T-helper 1 cell treated with Interleukin-12 subunit alpha and Interleukin-12 subunit beta and Interleukin-4 antibody, amounts not matched to agents 30 ng/mL and 1 ng/mL, for 36 hours (primary cell): ENCODE measurements around the gene HMMR. TPM values are rescaled to one million over a fixed set of nuclear protein-coding genes. Genes with fewer than 3 reads are reported as not detected.
"Not testable (repeated sequence)": the region's sequence is repeated elsewhere in the genome, so short reads cannot be mapped to it uniquely, and the experiment has no call there.

Experiments used
- intact Hi-C: fragments of 100-400 bp; cut with micrococcal nuclease; formaldehyde crosslinking; loops from one replicate; pipeline ENCODE4 v1.15.1; 2024
- total RNA-seq: library from RNA; stranded (reverse); gene quantifications from 2 replicates; pipeline ENCODE4 v1.2.3, GENCODE V29; 2022

The HMMR gene
- total RNA-seq, 1 donor from 2014 or later, result 30.7 TPM

DNA sequence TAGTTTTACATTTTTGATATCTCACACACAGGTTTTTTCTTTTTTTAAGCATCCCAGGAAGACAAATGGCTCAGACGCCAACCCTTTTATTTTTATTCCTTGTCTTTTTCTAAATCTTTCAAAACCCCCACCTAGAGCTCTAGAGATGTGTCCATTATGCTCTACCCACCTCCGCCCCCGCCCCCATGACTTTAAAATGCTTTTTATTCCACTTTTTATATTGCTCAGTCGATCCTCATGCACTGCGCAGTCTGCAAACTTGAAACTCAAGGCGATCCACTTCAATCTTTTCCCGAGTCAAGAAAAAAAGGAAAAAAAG, 44.6 kb downstream of the HMMR start:
- intact Hi-C loops, result loop anchor here (1.0 kb wide), 2 partner anchors 45 to 68 kb away; partner anchors contain the start of genes CCNG1, HMMR and NUDCD2

DNA sequence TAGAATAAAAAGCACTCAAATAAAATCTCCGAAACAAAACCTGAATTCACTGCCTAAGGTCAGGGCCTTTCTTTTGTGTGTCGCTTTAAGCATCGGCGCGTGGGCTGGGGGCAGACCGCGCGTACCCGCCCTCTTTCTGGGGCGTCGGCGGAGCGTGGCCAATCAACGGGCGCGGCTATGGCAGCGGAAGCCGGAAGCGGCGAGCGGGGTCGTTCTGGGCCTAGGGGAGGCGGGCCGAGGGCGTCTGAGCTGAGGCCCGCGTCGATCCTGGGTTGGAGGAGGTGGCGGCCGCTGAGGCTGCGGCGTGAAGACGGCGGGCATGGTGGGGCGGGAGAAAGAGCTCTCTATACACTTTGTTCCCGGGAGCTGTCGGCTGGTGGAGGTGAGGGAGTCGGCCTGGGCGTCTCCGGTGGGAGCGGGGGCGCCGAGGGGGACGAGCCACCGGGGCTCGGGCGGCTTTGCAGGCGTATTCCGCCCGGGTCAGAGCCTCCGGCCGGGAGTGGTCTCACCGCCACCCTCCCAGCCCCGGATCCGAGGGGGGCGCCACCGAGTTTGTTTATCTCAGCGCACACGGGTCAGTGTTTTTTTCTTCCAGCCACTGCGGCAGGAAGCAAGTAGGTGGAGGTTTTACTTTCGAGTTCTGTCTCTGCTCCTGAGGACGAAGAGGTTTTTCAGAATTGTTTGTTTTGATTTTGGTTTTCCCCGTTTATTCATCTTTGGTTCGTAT, 45.1 kb downstream of the HMMR start, which contains the start of gene MAT2B:
TSS of gene MAT2B (plus strand) at position 252 of the 727 bp plus-strand sequence. CDS start at position 320, 68 bp downstream.
- intact Hi-C loops, result loop anchor here (1.0 kb wide), 2 partner anchors 45 to 68 kb away; partner anchors contain the start of genes CCNG1, HMMR and NUDCD2

DNA sequence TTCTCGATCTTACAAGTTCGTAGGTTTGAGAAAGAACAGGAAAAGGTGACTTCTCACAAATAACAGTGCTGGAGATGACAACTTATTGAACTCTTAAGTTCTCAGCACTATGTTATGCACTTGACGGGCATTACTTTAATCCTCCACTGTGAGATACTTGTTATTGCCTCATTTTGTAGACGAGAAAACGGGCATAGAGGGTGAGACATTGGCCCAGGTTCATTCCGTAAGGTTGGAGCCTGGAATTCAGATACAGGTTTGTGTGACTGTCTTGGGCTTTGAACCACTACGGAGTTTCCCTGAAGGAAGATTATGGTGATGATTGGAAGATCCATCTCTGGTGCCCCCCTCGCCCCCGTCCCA, 45.6 kb downstream of the HMMR start:
- intact Hi-C loops, result no loop called here

DNA sequence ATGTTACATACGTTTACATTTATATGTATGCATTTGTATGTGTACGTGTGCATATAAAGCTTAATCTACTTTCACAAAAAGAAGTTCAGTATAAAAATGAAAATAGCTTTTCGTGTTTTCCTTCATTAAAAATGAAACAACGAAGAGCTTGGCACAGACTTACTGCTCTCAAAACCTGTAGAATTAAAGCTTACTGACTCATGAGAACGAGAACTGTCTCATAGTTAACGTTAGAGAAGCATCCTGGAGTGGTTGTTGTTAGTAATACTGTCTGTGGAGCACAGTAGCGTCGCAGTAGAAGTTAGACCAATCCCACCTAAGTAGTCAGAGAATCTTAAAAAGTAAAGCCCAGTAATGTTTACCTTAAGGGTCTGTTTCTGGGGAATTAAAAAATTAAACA, 46.3 kb downstream of the HMMR start:
- intact Hi-C loops, result no loop called here

DNA sequence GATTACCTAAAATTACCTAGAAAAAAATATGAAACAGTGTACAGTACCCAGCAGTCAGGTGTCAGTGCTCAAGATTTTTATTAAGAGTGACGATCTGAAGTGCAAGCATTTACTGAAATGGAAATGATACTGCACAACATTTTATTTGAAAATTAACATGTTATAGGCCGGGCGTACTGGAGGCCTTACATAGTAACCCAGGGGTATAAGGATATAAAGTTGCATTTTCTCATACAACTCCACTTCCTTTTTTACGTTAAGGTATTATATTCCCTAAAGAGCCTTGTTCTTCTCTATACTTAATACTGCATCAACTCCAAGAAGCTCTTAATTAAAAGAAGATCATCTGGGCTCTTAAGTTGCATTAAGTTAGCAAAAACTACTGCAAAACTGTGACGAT, 48.3 kb downstream of the HMMR start:
- intact Hi-C loops, result loop anchor here (2.0 kb wide), 1 partner anchor 56 kb away; no protein-coding TSS in a partner anchor

DNA sequence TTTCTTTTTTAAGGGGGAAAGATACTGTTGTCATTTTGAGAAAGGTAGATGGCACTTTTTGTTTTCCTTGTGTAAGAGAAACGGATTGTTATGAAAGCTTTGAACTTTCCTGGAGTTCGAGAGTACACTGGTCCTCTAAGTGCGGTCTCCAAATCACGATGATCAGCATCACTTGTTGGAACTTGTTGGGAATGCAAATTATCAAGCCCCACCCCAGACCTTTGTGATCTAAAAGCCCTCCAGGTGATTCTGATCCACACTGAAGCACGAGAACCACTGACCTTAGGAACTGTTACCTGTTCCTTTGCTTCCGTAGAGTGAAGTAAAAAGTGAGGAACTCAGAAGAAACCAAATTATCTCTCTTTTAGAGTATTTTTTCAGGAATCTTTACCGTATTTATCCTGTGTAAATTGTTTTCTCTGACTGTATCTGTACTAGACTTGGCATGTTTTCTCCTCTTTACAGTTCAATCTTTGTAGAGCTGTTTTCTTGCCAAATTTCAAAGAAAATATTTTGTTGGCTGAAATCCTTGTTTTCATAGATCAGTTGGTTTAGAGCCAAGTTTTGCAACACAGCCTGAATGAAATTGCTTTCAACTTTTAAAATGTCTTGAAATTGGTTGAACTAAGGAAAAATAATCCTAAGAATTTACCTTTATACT, 49.0 kb downstream of the HMMR start:
- intact Hi-C loops, result loop anchor here (2.0 kb wide), 1 partner anchor 55 kb away; no protein-coding TSS in a partner anchor

DNA sequence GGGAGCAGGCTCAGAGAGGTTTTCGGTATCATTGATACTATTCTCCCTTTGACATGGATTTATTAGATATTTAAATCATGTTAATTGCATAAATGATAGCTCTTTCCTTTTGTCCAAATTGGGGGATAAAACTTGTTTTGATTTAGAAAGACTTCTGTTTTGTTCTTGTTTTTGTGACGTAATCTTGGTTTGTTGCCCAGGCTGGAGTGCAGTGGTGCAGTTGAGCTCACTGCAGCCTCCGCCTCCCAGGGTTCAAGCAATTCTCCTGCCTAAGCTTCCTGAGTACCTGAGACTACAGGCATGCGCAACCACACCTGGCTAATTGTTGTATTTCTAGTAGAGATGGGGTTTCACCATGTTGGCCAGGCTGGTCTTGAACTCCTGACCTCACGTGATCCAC, 52.1 kb downstream of the HMMR start:
- intact Hi-C loops, result no loop called here

DNA sequence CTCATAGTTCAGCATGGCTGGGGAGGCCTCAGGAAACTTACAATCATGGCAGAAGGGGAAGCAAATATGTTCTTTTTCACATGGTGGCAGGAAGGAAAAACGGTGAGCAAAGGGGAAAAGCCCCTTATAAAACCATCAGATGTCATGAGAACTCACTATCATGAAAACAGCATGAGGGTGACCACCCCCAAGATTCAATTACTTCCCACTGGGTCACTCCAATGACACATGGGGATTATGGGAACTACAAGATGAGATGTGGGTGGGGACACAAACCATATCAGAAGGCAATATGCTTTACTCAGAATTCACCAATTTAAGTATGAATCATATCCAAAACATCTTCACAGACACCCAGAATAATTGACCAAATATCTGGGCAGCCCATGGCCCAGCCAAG, 64.7 kb downstream of the HMMR start:
- intact Hi-C loops, result no loop called here

DNA sequence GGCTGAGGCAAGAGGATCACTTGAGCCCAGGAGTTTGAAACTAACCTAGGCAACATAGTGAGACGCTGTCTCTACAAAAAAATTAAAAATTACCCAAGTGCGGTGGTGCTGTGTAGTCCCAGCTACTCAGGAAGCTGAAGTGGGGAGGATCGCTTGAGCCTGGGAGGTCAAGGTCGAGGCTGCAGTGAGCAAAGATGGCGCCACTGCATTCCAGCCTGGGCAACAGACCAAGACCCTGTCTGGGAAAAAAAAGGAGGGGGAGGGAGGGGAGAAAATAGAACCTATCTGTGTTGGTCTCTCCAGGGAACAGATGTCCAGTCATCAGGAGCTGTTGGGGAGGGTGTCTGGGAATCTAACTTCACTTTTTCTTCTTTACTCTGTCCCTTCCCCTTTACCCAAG, 69.3 kb downstream of the HMMR start:
- intact Hi-C loops, result no loop called here

DNA sequence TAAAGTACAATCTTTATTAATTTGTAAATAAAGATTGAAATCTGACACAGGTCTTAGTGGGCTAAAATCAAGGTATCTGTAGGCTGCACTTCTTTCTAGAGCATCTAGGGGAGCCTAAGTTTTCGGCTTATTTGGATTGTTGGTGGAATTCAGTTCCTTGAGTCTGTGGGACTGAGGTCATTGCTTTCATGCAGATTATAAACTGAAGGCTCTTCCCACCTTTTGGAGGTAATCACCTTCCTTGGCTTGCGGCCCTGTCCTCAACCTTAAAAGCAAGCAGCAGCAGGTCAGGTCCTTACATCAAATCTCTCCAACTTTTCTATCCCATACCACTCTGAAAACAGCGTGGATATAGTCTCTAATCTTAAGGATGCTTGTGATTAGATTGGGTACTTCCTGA, 70.8 kb downstream of the HMMR start:
- intact Hi-C loops, result no loop called here

DNA sequence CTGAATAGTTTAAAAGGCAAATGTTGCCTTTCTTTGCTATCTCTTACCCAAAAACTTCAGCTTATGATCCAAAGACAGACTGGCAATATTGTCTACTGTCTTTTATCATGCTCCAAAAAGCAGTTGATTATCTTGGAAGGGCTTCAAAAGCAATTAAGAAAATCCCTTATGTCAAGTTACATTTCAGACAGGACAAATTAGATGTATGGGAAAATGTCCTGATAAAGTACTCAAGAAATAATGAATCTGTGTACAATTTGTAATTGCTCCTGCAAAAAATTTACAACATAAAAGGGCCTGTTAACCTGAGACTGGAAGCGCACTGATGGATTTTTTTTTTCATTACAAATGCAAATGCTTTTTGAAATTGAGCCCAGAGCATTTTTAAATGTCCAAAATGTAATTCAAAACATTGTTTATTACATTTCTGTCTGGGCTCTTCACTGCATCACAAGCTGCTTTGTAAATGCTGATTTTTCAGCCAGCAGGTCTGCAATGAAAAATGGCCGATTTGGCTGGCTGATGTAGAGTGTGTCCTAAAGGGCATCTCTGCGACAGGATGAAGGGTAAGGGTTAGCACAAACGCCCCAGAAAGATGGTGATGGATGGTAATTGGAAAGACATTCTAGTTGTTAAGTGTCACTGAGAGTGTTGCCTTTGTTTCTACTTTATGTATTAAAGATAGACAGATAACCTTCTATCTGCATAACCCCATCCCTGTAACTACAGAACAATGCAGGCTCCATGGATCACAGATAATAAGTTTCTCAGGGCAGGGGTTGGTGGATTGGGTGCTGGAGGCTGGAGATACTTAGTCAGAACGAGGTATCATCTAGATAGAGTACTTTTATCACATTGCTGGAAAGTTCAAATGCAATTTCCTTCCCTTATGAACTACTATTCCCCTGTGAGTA, 72.0 kb downstream of the HMMR start:
- intact Hi-C loops, result no loop called here

DNA sequence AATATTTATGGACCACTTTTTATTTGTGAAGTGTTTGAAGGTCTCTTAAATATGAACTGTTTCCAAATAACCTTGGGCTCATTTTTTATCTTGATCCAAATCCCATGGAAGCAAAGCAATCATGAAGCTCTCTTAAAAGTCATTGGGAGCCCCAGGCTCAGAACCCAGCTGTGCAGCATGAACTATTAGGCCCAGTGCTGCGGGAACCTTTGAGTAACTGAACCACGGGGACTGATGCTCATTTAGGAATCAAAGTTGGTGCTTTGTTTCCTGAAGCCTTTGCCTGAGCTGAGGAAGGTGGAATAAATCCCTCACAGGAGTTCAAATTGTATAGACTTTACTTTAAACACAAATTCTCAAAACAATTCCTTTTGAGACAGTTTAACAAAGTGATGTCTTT, 72.8 kb downstream of the HMMR start:
- intact Hi-C loops, result no loop called here

DNA sequence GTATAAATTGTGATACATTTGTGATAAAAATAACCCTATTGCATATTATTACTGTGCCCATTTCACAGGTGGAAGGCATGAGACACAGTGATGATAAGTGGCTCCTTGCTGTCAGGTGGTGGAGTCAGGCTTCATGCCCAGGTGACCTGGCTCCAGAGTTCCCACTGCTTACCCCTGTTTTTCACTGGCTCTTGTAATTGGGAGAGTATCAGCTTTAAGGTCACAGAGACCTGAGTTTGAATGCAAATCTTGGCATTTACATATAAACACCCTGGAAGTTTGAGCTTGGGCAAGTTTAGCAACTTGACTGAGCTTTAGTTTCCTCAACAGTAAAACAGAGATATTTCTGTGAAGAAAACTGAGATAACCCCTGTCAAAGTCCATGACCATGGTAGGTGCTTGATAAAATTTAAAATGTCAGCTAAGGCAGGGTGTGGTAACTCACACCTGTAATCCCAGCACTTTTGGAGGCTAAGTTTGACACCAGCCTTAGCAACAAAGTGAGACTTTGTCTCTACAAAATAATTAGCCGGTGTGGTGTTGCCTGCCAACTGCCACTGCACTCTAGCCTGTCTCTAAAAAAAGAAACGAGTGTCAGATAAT, 74.2 kb downstream of the HMMR start:
- intact Hi-C loops, result no loop called here

DNA sequence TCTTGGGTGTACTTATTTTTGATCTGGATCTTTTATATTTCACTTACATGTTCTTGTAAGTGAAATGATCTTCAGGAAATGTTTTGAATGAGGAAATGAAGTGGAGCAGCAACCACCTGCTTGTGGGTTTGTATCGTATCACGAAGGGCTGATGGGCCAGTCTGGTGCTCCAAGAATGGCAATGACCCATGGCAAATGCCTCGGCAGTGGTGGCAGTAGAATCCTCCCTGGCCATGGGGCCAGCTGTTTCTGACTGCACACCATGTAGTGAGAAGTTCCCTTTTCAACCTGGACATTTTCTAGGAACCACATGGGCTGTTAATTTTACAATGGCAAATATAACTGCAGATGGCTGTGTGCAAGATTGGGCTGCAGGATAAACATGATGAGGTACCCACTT, 74.9 kb downstream of the HMMR start:
- intact Hi-C loops, result no loop called here

DNA sequence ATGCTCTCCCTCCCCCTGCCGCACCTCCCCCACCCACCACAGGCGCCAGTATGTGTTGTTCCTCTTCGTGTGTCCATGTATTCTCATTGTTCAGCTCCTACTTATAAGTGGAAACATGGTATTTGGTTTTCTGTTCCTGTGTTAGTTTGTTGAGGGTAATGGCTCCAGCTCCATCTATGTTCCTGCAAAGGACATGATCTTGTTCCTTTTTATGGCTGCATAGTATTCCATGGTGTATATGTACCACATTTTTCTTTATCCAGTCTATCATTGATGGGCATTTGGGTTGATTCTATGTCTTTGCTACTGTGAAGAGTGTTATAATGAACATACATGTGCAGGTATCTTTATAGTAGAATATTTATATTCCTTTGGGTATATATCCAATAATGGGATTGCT, 76.0 kb downstream of the HMMR start:
- intact Hi-C loops, result not testable (repeated sequence)

DNA sequence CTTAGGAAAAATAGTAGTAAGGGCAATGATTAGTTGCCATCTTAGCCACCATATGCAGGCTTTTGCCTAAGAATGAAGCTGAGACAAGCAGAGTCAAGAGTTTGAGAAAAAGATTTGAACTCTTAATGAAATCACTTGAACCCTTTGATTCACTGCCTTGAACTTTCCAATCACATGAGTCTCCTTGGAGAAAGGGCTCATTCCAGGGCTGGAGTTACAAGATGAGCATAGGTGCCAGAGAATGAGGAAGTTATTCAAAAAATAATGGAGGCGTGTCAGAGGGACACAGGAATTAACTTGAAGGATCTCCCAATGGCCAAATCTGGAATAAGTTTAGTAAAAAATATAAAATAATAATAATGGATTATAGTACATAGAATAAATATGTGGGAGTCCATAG, 80.3 kb downstream of the HMMR start:
- intact Hi-C loops, result no loop called here

Other genes starting within 250 kb of the HMMR start
- 103 and 109 TPM in 2 replicates for gene CCNG1, start 23.0 kb upstream of the HMMR start, total RNA-seq
- gene NUDCD2, start 530 bp upstream of the HMMR start, total RNA-seq, result 27.7 and 30.2 TPM in 2 replicates
- 114 TPM in 2 replicates for gene MAT2B, start 45.0 kb downstream of the HMMR start, total RNA-seq